Loucy (cell line): ENCODE results near the gene BBC3.

Experiments used
- EZH2phosphoT487 ChIP-seq: fragments of 200-600 bp; IDR thresholded peaks from 2 replicates; pipeline ENCODE4 v1.6.1; 2018; ENCODE audit warnings: antibody characterized with exemption, mild to moderate bottlenecking, moderate library complexity, borderline replicate concordance
- TF ChIP-seq, protein P1 (sequence below): fragments of 200-600 bp; sonication (generic); conservative IDR thresholded peaks from 2 replicates; pipeline ENCODE4 v1.5.1; 2014; ENCODE audit warnings: mild to moderate bottlenecking, antibody characterized with exemption, low read length

DNA sequence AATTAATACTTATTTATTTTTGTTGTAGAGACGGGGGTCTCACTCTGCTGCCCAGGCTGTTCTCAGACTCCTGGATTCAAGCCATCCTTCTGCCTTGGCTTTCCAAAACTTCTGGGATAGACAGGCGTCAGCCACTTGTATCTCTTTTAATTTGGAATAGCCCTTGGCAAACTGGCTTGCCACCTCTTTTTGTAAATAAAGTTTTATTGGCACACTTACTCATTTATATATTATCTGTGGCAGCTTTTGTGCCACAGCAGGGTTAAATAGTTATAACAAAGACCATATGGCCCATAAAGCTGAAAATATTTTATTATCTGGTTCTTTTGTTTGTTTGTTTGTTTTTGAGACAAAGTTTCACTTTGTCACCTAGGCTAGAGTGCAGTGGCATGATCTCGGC lies 30.5 kb downstream of the BBC3 start:
- TF ChIP-seq, protein P1, sequence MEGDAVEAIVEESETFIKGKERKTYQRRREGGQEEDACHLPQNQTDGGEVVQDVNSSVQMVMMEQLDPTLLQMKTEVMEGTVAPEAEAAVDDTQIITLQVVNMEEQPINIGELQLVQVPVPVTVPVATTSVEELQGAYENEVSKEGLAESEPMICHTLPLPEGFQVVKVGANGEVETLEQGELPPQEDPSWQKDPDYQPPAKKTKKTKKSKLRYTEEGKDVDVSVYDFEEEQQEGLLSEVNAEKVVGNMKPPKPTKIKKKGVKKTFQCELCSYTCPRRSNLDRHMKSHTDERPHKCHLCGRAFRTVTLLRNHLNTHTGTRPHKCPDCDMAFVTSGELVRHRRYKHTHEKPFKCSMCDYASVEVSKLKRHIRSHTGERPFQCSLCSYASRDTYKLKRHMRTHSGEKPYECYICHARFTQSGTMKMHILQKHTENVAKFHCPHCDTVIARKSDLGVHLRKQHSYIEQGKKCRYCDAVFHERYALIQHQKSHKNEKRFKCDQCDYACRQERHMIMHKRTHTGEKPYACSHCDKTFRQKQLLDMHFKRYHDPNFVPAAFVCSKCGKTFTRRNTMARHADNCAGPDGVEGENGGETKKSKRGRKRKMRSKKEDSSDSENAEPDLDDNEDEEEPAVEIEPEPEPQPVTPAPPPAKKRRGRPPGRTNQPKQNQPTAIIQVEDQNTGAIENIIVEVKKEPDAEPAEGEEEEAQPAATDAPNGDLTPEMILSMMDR: no peak
- no peak for TF ChIP-seq EZH2phosphoT487
